HL-60 (cell line): ENCODE measurements around the gene CCM2.

ENCODE experiments used
- POLR2AphosphoS5 ChIP-seq: IDR thresholded peaks from 2 replicates; pipeline ENCODE4 v1.6.1; 2012; ENCODE audit warnings: low read depth
- SPI1 ChIP-seq: IDR thresholded peaks from 2 replicates; pipeline ENCODE4 v1.6.1; 2012; ENCODE audit warnings: low read depth, mild to moderate bottlenecking, borderline replicate concordance
- TF ChIP-seq, protein P1 (sequence below): IDR thresholded peaks from 2 replicates; pipeline ENCODE4 v1.6.1; 2012; ENCODE audit warnings: low read depth; ENCODE audit not compliant: insufficient replicate concordance
- TF ChIP-seq, protein P2 (sequence below): IDR thresholded peaks from one replicate; pipeline ENCODE4 v1.5.1; 2011; ENCODE audit warnings: low read length, control low read depth, inconsistent platforms; ENCODE audit not compliant: insufficient read depth

DNA sequence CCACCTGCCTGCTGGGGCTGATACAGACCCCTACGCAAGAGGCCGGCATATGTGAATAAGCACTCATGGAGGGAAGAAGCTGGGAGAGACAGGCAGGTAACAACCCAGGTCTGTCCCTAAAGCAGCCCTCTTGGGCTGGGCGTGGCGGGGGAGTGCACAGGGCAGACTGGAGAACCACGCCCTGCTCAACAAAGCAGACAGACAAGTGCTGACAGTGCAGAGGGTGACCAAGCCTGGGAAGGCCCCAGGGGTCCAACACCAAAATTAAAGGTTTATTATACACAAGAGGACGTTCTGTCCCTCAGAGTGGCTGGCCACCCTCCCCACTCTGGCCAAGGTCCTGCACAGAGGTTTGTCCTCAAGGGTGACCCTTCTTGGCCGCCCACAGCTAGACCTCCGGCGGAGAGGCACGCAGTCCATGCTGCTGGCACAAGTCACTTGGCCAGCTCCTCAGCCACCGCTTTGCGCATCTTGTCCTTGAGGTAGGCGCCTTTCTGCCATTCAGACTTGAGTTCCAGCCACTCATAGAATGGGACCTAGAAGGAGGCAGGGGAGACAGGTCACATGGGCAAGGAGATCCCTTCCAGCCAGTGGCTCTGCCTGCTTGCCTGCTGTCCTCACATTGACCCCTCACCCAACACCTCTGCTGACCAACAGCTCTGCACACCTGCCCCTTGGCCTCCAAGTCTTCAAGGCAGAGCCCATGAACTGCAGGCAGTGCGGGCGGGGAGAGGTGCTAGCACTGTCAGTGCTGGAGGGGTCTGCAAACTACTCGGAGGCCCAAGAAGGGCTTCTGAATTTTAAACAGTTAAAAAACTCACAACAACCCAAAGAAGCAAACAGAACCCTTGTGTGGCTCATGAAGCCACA is 100.1 kb downstream of the CCM2 start:
- TF ChIP-seq, protein P1, sequence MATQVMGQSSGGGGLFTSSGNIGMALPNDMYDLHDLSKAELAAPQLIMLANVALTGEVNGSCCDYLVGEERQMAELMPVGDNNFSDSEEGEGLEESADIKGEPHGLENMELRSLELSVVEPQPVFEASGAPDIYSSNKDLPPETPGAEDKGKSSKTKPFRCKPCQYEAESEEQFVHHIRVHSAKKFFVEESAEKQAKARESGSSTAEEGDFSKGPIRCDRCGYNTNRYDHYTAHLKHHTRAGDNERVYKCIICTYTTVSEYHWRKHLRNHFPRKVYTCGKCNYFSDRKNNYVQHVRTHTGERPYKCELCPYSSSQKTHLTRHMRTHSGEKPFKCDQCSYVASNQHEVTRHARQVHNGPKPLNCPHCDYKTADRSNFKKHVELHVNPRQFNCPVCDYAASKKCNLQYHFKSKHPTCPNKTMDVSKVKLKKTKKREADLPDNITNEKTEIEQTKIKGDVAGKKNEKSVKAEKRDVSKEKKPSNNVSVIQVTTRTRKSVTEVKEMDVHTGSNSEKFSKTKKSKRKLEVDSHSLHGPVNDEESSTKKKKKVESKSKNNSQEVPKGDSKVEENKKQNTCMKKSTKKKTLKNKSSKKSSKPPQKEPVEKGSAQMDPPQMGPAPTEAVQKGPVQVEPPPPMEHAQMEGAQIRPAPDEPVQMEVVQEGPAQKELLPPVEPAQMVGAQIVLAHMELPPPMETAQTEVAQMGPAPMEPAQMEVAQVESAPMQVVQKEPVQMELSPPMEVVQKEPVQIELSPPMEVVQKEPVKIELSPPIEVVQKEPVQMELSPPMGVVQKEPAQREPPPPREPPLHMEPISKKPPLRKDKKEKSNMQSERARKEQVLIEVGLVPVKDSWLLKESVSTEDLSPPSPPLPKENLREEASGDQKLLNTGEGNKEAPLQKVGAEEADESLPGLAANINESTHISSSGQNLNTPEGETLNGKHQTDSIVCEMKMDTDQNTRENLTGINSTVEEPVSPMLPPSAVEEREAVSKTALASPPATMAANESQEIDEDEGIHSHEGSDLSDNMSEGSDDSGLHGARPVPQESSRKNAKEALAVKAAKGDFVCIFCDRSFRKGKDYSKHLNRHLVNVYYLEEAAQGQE: no peak
- TF ChIP-seq, protein P2, sequence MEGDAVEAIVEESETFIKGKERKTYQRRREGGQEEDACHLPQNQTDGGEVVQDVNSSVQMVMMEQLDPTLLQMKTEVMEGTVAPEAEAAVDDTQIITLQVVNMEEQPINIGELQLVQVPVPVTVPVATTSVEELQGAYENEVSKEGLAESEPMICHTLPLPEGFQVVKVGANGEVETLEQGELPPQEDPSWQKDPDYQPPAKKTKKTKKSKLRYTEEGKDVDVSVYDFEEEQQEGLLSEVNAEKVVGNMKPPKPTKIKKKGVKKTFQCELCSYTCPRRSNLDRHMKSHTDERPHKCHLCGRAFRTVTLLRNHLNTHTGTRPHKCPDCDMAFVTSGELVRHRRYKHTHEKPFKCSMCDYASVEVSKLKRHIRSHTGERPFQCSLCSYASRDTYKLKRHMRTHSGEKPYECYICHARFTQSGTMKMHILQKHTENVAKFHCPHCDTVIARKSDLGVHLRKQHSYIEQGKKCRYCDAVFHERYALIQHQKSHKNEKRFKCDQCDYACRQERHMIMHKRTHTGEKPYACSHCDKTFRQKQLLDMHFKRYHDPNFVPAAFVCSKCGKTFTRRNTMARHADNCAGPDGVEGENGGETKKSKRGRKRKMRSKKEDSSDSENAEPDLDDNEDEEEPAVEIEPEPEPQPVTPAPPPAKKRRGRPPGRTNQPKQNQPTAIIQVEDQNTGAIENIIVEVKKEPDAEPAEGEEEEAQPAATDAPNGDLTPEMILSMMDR: no peak
- TF ChIP-seq POLR2AphosphoS5 (no peak), SPI1 (no peak)
